Stimulated activated CD4-positive, alpha-beta T cell treated with anti-CD3 and anti-CD28 coated beads, Interleukin-1b, Interleukin-23, amount 100 ng/mL, for 1 hour (primary cell): ENCODE results near the gene NIPBL.
"Not testable (repeated sequence)": the region's sequence is repeated elsewhere in the genome, so short reads cannot be mapped to it uniquely, and the experiment has no call there.

Source experiments
- DNase-seq, 2 donors: peaks; one replicate each; pipeline ENCODE4 v3.0.0-alpha.2; 2020; ENCODE audit warnings: low read depth in 2 of 2

The NIPBL gene

GRCh38 chr5:37090123-37090726 lies 213.7 kb downstream of the NIPBL start:
- no peak for DNase-seq

DNA sequence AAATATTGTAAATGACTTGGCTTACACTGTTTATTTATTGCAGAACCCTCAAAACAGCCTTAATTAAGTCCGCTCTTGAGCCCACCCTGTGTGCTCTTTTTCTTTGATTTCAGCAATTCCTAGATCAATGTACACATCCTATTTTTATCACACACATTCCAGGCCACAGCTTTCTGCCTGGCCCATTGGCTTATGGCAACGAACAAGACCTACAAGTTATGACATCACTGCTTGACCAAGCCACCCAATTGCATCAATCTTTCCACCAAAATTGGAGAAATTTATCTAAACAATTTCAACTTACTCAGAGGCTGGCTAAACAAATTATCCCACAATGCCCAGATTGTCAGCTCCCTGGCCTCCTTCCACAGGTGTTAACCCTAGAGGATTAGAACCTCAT lies 214.2 kb downstream of the NIPBL start:
- DNase-seq, result no peak

GRCh38 chr5:37093795-37094194 lies 217.2 kb downstream of the NIPBL start:
- not testable (repeated sequence) for DNase-seq

DNA sequence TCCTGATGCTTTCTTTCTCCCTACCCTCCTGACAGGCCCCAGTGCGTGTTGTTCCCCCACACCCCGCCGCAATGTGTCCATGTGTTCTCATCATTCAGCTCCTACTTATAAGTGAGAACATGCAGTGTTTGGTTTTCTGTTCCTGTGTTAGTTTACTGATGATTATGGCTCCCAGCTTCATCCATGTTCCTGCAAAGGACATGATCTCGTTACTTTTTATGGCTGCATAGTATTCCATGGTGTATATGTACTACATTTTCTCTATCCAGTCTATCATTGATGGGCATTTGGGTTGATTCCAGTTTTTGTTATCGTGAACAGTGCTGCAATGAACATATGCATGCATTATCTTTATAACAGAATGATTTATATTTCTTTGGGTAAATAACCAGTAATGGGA lies 222.7 kb downstream of the NIPBL start:
- DNase-seq, result not testable (repeated sequence)

GRCh38 chr5:37103302-37103701 lies 226.7 kb downstream of the NIPBL start:
- no peak for DNase-seq

DNA sequence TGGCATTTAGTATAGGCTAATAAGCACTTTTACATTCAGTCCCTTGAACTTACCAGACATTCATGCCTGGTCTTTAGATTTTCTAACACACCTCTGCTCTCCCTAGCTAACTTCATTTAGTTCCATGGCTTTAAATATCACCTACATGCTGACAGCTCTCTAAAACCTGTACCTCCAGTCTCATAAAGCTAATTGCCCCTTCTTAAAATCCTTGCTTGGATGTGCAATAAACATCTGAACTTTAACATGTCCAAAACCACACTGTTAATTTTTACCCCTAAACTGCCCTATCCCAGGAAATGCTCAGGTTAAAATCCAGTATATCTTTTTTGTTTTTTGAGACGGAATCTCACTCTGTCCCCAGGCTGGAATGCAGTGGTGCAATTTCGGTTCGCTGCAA lies 232.8 kb downstream of the NIPBL start:
- DNase-seq, result no peak

GRCh38 chr5:37110135-37110534 lies 233.6 kb downstream of the NIPBL start:
- no peak for DNase-seq

DNA sequence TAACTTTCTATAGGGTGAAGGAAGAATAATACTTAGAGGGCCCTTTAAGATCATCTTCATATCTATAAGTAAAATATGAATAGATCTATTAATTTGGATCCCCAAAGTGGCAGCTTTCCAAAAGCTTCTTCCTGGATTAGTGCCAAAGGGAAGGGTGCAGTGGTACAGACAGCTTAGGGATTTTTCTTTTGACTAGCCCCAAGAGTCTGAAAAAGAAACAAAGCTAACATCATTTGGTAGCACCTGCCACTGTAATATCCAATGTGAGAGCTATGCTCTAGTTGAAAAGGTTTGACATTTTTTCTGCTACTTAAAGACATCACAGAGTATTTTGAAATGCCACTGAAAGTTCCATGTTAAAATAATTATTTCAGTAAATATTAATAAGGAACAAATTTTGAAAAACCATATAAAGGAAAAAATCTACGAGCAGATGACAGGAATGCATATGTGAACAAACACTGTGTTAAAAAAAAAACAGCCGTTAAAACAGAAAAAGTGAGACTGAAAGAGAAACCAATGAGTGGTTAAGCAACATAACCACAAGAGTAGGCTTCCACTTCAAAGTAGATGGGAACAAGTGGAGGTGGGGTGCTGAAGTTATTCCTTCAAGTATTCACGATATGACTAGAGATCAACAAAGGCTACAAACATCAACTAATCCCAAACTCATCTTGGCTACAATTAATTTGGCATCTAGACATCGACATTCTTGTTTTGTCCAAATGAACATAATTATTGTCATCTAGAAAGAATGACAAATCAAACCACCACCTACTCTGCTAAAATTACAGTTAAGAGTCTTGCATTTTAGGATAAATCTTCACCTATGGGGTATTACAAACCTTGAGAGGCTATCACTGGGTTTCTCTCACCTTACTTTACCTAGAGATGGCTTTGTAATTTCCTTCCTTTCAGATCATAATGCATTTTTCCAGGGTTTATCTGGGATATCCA lies 235.1 kb downstream of the NIPBL start:
- DNase-seq, result no peak

DNA sequence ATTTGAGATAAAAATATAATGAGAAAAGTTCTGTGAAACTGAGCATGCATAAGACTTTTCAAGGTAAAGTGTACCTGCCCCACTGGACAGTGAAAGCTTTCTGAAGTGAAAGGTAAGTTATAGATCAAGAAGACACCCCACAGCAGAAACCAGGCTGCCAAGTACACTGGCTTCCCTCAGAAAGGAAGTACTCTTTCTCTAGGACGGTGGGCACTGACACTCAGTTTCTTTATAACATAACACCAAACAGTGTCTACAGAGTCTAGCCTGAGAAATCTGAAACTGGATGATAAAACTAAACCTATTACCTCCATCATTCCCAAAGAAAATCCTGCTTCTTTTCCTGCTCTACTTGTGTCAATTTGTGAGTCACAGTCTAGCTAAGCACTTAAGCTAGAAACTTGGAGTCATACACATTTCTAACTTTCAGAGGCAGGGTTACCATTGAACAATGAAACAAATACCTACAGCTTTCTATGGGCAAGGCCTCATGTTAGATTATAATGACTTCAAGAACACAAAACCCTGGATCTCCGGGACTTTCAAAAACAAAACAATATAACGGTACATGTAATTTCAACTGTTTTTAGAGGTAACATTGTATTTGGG lies 235.9 kb downstream of the NIPBL start:
- DNase-seq, result no peak
